ENCODE results near the gene LSP1.
"Not testable (repeated sequence)": the region's sequence is repeated elsewhere in the genome, so short reads cannot be mapped to it uniquely, and the experiment has no call there.

DNA sequence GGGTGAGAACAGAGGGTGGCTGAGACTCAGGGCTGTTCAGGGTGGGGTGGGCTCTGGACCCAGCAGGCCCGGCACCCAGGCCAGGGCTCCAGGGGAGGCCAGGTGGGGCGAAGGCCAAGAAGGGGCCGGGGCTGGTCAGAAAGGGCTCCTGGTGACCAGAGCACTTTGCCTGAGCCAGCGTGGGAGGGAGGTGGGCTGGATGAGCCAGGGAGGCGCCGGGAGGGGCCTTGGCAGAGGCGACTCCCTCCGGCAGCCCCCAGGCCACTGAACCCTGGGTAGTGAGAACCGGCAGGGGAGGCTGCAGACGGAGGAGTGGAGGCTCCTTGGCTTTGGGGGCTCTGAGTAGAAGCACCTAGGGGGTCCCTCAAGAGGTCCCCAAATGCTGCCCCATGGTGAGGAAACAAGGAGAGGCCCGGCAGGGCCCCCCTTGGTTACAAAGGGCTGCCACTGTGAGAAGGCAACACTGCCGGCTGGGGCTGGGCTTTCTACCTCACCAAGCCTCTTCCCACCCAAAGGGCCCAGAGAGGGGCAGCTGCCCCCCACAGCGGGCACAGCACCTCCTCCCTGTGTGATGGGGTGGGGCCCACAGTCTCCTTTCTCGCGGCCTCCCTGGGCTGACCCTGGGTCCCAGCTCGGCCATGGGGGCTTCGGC lies 21.7 kb downstream of the LSP1 start:
- TF ChIP-seq RFX5 (IDR thresholded peaks at IDR 0.05; ENCODE audit: low read depth, low read length); CTCF (conservative IDR thresholded peaks at IDR 0.05; ENCODE audit: low read depth, low read length); SMC3 (IDR thresholded peaks at IDR 0.05; ENCODE audit: low read depth, low read length); BHLHE40 (IDR thresholded peaks at IDR 0.05; ENCODE audit: low read depth, low read length); RAD21 (IDR thresholded peaks at IDR 0.05; ENCODE audit: low read length): not testable (repeated sequence)
